ENCODE measurements around the gene CACNA1D. TPM values are rescaled to one million over a fixed set of nuclear protein-coding genes. Genes with fewer than 3 reads are reported as not detected.
"Not testable (repeated sequence)": the region's sequence is repeated elsewhere in the genome, so short reads cannot be mapped to it uniquely, and the experiment has no call there.

CACNA1D gene
- total and polyA plus RNA-seq, 2 donors: 0.57 to 0.66 TPM

- Histone ChIP-seq H3K4me1 (ENCODE audit: control insufficient read depth in 2 of 2, insufficient read depth in 2 of 2, low read length in 2 of 2) (no peaks in the 10 kb centered on the region), H3K27ac (ENCODE audit: low read depth in 1 of 2, low read length in 1 of 2) (no peak overlapping the region), H3K4me3 (ENCODE audit: low read length in 2 of 2) (no peak overlapping the region), H3K9me3 (ENCODE audit: control insufficient read depth in 2 of 2, insufficient read depth in 1 of 2, low read length in 1 of 2) (no peaks in the 10 kb centered on the region), H3K36me3 (ENCODE audit: control insufficient read depth in 2 of 2, insufficient read depth in 2 of 2, low read length in 1 of 2) (no peaks in the 10 kb centered on the region), H3K27me3 (ENCODE audit: control insufficient read depth in 2 of 2, insufficient read depth in 1 of 2, low read length in 1 of 2) (no peaks in the 10 kb centered on the region)
- 98% methylated on average over 8 of the region's 8 CpGs for WGBS
- DNase-seq (ENCODE audit: low read depth in 6 of 9, low spot score in 9 of 9): no peak
These were observed 157.5 kb downstream of the CACNA1D start for GRCh38 chr3:53651927-53652326.

DNA sequence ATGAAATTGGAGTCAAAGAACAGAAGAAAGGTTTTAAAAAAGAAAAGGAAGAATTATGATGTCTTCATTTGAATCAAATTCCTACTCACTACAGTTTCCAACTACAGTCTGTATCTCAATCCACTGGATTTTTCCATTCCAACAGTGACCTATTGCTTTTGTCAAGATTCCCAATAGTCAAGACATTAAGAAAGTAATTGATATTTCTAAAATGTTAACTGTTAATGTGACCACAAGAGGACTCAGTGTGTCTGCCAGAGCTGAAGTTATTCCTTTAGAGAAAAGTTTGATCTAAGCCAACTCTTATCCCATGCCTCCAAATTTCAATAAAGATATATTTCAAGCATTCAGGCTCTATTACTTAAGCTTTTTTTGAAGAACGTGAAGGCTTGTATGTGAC is 163.2 kb downstream of the CACNA1D start:
- H3K27me3 ChIP-seq (ENCODE audit: control insufficient read depth in 2 of 2, insufficient read depth in 1 of 2, low read length in 1 of 2): no peaks in the 10 kb centered on the region
- no peak overlapping the region for H3K27ac ChIP-seq (ENCODE audit: low read depth in 1 of 2, low read length in 1 of 2)
- H3K4me1 ChIP-seq (ENCODE audit: control insufficient read depth in 2 of 2, insufficient read depth in 2 of 2, low read length in 2 of 2): no peaks in the 10 kb centered on the region
- H3K36me3 ChIP-seq (ENCODE audit: control insufficient read depth in 2 of 2, insufficient read depth in 2 of 2, low read length in 1 of 2): no peaks in the 10 kb centered on the region
- DNase-seq (ENCODE audit: low read depth in 6 of 9, low spot score in 9 of 9): no peak
- peaks cover 0 to 2% of the 10 kb centered on the region in 2 donors for H3K9me3 ChIP-seq (ENCODE audit: control insufficient read depth in 2 of 2, insufficient read depth in 1 of 2, low read length in 1 of 2)
- 95% methylated on average over 1 of the region's 1 CpG for WGBS
- H3K4me3 ChIP-seq (ENCODE audit: low read length in 2 of 2): no peak overlapping the region

DNA sequence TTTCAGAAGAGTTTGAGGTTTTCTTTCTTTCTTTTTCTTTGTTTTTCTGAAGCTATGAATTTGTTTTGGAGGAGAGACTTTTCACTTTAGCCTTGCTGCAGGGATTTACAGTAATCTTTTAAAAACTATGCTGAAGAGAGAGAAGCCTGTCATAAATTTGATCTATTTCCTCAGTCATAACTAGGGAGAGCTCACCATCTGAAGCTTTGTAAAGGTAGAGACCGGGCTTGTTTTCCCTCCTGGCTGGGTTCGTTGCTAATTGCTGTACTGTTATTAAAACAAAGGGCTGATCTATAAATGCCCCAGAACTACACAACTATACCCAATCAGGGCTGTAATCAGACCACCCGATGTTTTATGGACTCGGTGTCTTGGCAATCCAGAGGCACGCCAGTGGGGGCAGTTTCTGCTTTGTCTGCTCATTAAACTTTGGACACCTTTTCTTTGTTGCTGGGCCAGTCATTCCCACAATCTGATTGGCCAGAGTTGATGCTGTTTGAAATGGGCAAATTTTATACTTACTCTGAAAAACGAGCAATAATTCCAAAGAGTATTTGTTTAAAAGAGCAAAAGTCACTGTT is 164.3 kb downstream of the CACNA1D start:
- H3K36me3 ChIP-seq (ENCODE audit: control insufficient read depth in 2 of 2, insufficient read depth in 2 of 2, low read length in 1 of 2): no peaks in the 10 kb centered on the region

GRCh38 chr3:53659996-53660395 is 165.6 kb downstream of the CACNA1D start:
- no peaks in the 10 kb centered on the region for H3K4me1 ChIP-seq (ENCODE audit: control insufficient read depth in 2 of 2, insufficient read depth in 2 of 2, low read length in 2 of 2)
- WGBS: 97% methylated on average over 7 of the region's 7 CpGs
- H3K4me3 ChIP-seq (ENCODE audit: low read length in 2 of 2): no peak overlapping the region
- no peaks in the 10 kb centered on the region for H3K36me3 ChIP-seq (ENCODE audit: control insufficient read depth in 2 of 2, insufficient read depth in 2 of 2, low read length in 1 of 2)
- no peak for DNase-seq (ENCODE audit: low read depth in 6 of 9, low spot score in 9 of 9)
- no peaks in the 10 kb centered on the region for H3K27me3 ChIP-seq (ENCODE audit: control insufficient read depth in 2 of 2, insufficient read depth in 1 of 2, low read length in 1 of 2)
- no peak overlapping the region for H3K27ac ChIP-seq (ENCODE audit: low read depth in 1 of 2, low read length in 1 of 2)
- H3K9me3 ChIP-seq (ENCODE audit: control insufficient read depth in 2 of 2, insufficient read depth in 1 of 2, low read length in 1 of 2): peaks cover 0 to 6% of the 10 kb centered on the region in 2 donors

More for the DNA sequence above, 164.3 kb downstream of the CACNA1D start:
- no peak for DNase-seq (ENCODE audit: low read depth in 6 of 9, low spot score in 9 of 9)
- Histone ChIP-seq H3K27me3 (ENCODE audit: control insufficient read depth in 2 of 2, insufficient read depth in 1 of 2, low read length in 1 of 2) (no peaks in the 10 kb centered on the region), H3K4me3 (ENCODE audit: low read length in 2 of 2) (no peak overlapping the region), H3K27ac (ENCODE audit: low read depth in 1 of 2, low read length in 1 of 2) (no peak overlapping the region), H3K4me1 (ENCODE audit: control insufficient read depth in 2 of 2, insufficient read depth in 2 of 2, low read length in 2 of 2) (no peaks in the 10 kb centered on the region), H3K9me3 (ENCODE audit: control insufficient read depth in 2 of 2, insufficient read depth in 1 of 2, low read length in 1 of 2) (peaks cover 0 to 6% of the 10 kb centered on the region in 2 donors)
- 88% methylated on average over 6 of the region's 6 CpGs for WGBS

DNA sequence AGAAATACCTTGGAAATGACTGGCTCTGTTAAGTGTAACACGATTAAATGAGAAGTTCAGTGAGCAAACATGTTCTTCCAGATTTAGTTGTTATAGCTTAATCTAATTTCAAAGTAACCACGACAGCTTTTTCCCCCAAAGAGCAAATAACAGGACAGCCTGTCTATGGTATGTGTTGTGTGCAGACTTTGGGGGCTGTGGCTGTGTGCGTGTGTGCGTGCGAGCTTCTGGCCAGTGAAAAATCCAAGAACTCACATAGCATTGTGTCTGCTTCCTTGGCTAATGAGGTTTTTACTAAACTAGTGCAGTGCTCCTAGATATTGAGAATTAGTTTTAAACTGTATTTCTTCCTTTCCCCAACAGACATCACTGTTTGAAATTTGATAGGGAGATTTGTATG is 167.1 kb downstream of the CACNA1D start:
- Histone ChIP-seq H3K27ac (ENCODE audit: low read depth in 1 of 2, low read length in 1 of 2) (no peak overlapping the region), H3K4me3 (ENCODE audit: low read length in 2 of 2) (no peak overlapping the region), H3K9me3 (ENCODE audit: control insufficient read depth in 2 of 2, insufficient read depth in 1 of 2, low read length in 1 of 2) (peaks cover 0 to 6% of the 10 kb centered on the region in 2 donors), H3K27me3 (ENCODE audit: control insufficient read depth in 2 of 2, insufficient read depth in 1 of 2, low read length in 1 of 2) (no peaks in the 10 kb centered on the region), H3K4me1 (ENCODE audit: control insufficient read depth in 2 of 2, insufficient read depth in 2 of 2, low read length in 2 of 2) (no peaks in the 10 kb centered on the region), H3K36me3 (ENCODE audit: control insufficient read depth in 2 of 2, insufficient read depth in 2 of 2, low read length in 1 of 2) (no peaks in the 10 kb centered on the region)
- DNase-seq (ENCODE audit: low read depth in 6 of 9, low spot score in 9 of 9): no peak
- WGBS: 94% methylated on average over 5 of the region's 5 CpGs

DNA sequence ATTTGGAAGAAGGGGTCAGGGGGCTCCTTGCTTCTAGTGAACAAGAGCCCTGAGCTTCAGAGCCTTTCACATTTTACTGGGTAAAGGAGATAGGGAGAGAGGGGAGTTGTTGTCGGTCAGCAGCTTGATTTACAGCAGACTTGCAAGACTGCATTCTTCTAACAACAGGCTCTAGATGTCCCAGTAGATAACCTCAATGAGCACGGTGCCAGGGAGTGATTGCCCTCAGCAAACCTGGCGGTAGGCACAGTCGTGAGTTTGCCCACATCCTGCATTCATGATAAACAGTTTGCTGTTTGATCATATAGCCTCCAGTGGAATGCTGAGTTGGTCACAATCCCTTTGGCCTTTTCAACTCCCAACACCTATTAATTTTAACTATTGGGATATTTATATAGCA is 170.4 kb downstream of the CACNA1D start:
- WGBS: 87% methylated on average over 4 of the region's 4 CpGs
- not testable (repeated sequence) for H3K4me1 ChIP-seq (ENCODE audit: control insufficient read depth in 2 of 2, insufficient read depth in 2 of 2, low read length in 2 of 2); H3K4me3 ChIP-seq (ENCODE audit: low read length in 2 of 2); DNase-seq (ENCODE audit: low read depth in 6 of 9, low spot score in 9 of 9); H3K9me3 ChIP-seq (ENCODE audit: control insufficient read depth in 2 of 2, insufficient read depth in 1 of 2, low read length in 1 of 2); H3K36me3 ChIP-seq (ENCODE audit: control insufficient read depth in 2 of 2, insufficient read depth in 2 of 2, low read length in 1 of 2); H3K27me3 ChIP-seq (ENCODE audit: control insufficient read depth in 2 of 2, insufficient read depth in 1 of 2, low read length in 1 of 2); H3K27ac ChIP-seq (ENCODE audit: low read depth in 1 of 2, low read length in 1 of 2)

DNA sequence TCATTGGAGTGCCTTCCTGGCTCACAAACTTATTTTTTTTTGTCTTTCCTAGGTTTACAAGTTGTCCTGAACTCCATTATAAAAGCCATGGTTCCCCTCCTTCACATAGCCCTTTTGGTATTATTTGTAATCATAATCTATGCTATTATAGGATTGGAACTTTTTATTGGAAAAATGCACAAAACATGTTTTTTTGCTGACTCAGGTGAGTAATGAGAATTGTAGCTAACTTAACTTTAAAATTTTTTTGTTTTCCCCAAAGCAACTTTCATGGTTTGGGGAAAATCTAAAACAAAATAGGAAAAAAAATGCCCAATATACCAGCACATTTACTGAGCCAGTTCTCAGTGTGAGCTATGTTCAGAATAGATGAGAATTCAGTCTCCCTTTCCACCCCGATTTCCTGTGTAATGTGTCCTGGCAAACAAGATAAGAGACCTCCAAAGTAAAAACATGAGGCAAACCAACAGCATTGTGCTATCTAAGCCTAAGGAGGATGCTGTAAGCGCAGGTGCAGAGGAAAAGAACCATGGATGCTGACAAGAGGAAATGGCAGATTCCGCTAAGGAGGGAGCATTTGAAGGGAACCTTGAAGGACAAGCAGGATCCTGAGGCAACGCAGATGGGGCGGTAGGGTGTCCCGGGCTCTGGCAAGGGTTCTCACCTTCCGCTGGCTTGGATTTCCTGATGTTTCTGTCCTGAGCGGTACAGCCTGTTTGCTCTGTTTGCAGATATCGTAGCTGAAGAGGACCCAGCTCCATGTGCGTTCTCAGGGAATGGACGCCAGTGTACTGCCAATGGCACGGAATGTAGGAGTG is 171.4 kb downstream of the CACNA1D start:
- WGBS: 65% methylated on average over 12 of the region's 12 CpGs
- peaks cover 0 to 4% of the 10 kb centered on the region in 2 donors for H3K9me3 ChIP-seq (ENCODE audit: control insufficient read depth in 2 of 2, insufficient read depth in 1 of 2, low read length in 1 of 2)
- no peaks in the 10 kb centered on the region for H3K4me1 ChIP-seq (ENCODE audit: control insufficient read depth in 2 of 2, insufficient read depth in 2 of 2, low read length in 2 of 2)
- H3K27ac ChIP-seq (ENCODE audit: low read depth in 1 of 2, low read length in 1 of 2): no peak overlapping the region
- H3K27me3 ChIP-seq (ENCODE audit: control insufficient read depth in 2 of 2, insufficient read depth in 1 of 2, low read length in 1 of 2): no peaks in the 10 kb centered on the region
- no peaks in the 10 kb centered on the region for H3K36me3 ChIP-seq (ENCODE audit: control insufficient read depth in 2 of 2, insufficient read depth in 2 of 2, low read length in 1 of 2)
- no peak overlapping the region for H3K4me3 ChIP-seq (ENCODE audit: low read length in 2 of 2)
- DNase-seq (ENCODE audit: low read depth in 6 of 9, low spot score in 9 of 9): no peak

GRCh38 chr3:53668872-53669271 is 174.5 kb downstream of the CACNA1D start:
- WGBS: 63% methylated on average over 2 of the region's 2 CpGs
- Histone ChIP-seq H3K36me3 (ENCODE audit: control insufficient read depth in 2 of 2, insufficient read depth in 2 of 2, low read length in 1 of 2) (no peaks in the 10 kb centered on the region), H3K27ac (ENCODE audit: low read depth in 1 of 2, low read length in 1 of 2) (no peak overlapping the region)

GRCh38 chr3:53670721-53671120 is 176.3 kb downstream of the CACNA1D start:
- H3K4me1 ChIP-seq (ENCODE audit: control insufficient read depth in 2 of 2, insufficient read depth in 2 of 2, low read length in 2 of 2): no peaks in the 10 kb centered on the region
- no peak overlapping the region for H3K27ac ChIP-seq (ENCODE audit: low read depth in 1 of 2, low read length in 1 of 2)
- WGBS: 92% methylated on average over 3 of the region's 3 CpGs
- H3K36me3 ChIP-seq (ENCODE audit: control insufficient read depth in 2 of 2, insufficient read depth in 2 of 2, low read length in 1 of 2): no peaks in the 10 kb centered on the region
- no peaks in the 10 kb centered on the region for H3K9me3 ChIP-seq (ENCODE audit: control insufficient read depth in 2 of 2, insufficient read depth in 1 of 2, low read length in 1 of 2)
- H3K27me3 ChIP-seq (ENCODE audit: control insufficient read depth in 2 of 2, insufficient read depth in 1 of 2, low read length in 1 of 2): no peaks in the 10 kb centered on the region
- no peak overlapping the region for H3K4me3 ChIP-seq (ENCODE audit: low read length in 2 of 2)
- no peak for DNase-seq (ENCODE audit: low read depth in 6 of 9, low spot score in 9 of 9)

More at GRCh38 chr3:53668872-53669271, 174.5 kb downstream of the CACNA1D start:
- Histone ChIP-seq H3K27me3 (ENCODE audit: control insufficient read depth in 2 of 2, insufficient read depth in 1 of 2, low read length in 1 of 2) (no peaks in the 10 kb centered on the region), H3K4me1 (ENCODE audit: control insufficient read depth in 2 of 2, insufficient read depth in 2 of 2, low read length in 2 of 2) (no peaks in the 10 kb centered on the region), H3K4me3 (ENCODE audit: low read length in 2 of 2) (no peak overlapping the region), H3K9me3 (ENCODE audit: control insufficient read depth in 2 of 2, insufficient read depth in 1 of 2, low read length in 1 of 2) (no peaks in the 10 kb centered on the region)
- DNase-seq (ENCODE audit: low read depth in 6 of 9, low spot score in 9 of 9): peak in 1 of 9 donors; percentile 12
